T-helper 22 cell (primary cell): Measurements from ENCODE around the gene TSPAN8.
"Not testable (repeated sequence)": the region's sequence is repeated elsewhere in the genome, so short reads cannot be mapped to it uniquely, and the experiment has no call there.

Source experiments
- DNase-seq: peaks from one replicate; pipeline ENCODE4 v3.0.0-alpha.2; 2020; ENCODE audit warnings: low read depth

TSPAN8 gene

GRCh38 chr12:71157601-71158233 lies at the start of gene TSPAN8:
Gene TSPAN8, minus strand, starts transcription at chr12:71157999. Its CDS starts 321 bp downstream, at chr12:71157678.
- no peak for DNase-seq

DNA sequence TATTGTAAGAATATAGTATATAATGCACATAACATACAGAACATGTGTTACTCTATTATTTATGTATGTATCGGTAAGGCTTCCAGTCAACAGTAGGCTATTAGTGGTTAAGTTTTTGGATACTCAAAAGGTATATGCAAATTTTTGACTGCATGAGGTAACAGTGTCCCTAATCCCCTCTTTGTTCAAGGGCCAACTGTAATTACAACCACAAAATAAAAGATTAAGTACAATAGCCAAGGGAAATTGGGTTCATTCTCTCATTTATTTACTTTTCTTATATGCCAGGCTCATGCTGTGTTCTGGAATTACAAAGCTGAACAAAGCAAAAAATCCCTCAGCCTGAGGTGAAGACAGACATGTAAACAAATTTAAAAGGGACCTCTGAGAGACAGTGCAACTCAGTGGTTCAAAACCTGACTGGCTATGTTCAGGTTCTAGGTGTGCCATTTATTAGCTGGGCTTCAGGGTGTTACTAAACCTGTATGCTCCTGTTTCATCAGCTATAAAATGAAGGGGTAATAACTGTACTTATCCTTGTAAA lies 43.4 kb upstream of the TSPAN8 start:
- DNase-seq = no peak

GRCh38 chr12:71200706-71201105 lies 42.9 kb upstream of the TSPAN8 start:
- DNase-seq = no peak

- DNase-seq = no peak
Measured at GRCh38 chr12:71197460-71197859, 39.7 kb upstream of the TSPAN8 start.

- DNase-seq = no peak
Measured at GRCh38 chr12:71195338-71195896, 37.6 kb upstream of the TSPAN8 start.

DNA sequence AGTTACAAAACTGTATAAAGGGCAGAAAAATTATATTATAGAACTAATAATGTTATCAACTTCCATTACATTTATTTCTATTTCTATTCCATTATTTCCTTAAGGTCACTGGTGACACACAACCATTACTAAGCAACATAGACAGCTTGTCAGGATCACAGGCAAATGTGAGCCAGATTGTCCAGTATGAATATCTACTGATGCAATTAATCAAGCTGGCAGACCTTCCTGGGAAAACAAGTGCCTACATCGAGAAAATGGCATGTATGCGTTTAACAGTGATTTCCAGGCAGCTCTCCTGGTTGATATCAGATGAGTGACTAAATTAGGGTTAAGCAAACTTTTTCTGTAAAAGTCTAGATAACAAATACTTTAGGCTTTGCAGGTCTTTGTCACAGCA lies 36.9 kb upstream of the TSPAN8 start:
- no peak for DNase-seq

DNA sequence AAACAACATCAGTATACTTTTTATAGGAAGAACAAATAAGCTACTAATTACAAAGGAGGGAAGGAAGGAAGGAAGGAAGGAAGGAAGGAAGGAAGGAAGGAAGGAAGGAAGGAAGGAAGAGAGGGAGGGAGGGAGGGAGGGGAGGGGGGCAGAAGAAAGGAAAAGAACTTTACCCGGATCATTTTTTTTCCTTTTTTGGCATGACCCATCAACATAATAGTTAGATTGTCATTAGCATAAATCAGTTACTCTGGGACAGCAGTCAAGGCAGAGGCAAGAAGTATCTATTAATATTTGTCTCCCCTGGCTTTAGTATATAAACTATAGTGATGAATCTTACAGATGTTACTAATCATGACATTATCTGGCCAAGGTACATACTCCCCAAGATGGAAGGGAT lies 35.2 kb upstream of the TSPAN8 start:
- DNase-seq = no peak

- no peak for DNase-seq
Measured at GRCh38 chr12:71191509-71192196, 33.9 kb upstream of the TSPAN8 start.

DNA sequence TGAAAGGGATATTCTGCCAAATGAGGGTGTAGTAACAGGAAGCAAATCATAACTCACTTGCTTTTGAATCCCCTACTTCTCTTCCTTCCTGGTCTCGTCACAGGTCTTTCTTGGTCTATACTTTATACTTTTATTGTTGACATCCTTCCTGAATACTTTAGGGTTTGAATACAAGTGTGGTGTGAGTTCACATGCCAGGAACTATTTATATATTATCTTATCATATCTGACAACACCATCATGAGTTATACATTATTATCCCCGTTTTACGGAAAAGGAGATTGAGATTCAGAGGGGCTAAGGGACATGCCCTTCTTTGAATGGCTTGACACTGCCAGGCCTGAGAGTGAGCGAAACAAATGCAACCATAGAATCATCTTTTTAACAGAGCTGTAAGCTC lies 33.0 kb upstream of the TSPAN8 start:
- no peak for DNase-seq

GRCh38 chr12:71187379-71187778 lies 29.6 kb upstream of the TSPAN8 start:
- no peak for DNase-seq

- DNase-seq = no peak
Measured at GRCh38 chr12:71186571-71187288, 28.9 kb upstream of the TSPAN8 start.

DNA sequence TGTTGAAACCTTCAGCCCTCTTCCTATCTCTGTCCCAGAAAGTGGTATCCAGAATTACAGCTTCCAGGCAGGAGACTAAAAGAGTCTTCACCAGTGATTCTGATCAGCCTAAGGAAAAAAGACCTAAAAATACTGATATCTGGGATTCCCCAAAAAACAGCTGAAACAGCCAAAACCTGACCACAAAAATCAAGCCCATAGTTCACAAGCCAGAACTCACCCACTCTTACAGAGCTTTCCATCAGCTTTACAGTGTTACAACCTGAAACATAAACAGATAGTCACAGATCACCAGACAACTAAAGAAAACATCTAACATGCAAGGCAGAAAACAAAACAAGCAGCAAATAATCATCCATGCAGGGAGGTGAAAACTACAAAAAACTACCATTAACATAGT lies 26.0 kb upstream of the TSPAN8 start:
- DNase-seq = no peak

DNA sequence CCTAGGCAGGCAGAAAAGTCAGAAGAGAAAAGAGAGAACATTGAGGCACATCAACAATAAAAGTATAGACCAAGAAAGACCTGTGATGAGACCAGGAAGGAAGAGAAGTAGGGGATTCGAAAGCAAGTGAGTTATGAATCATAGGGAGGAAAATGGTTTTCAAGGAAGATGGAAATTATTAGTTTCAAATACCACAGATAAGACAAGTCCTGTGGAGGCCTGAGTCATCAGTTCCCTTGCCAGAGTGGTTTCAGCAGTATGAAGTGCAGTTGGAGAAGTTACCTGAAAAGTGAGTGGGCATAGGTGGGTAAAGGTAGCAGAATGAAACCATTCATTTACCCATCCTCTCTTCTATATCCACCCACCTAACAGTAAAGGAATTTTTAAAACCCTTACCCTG lies 25.2 kb upstream of the TSPAN8 start:
- DNase-seq = no peak

DNA sequence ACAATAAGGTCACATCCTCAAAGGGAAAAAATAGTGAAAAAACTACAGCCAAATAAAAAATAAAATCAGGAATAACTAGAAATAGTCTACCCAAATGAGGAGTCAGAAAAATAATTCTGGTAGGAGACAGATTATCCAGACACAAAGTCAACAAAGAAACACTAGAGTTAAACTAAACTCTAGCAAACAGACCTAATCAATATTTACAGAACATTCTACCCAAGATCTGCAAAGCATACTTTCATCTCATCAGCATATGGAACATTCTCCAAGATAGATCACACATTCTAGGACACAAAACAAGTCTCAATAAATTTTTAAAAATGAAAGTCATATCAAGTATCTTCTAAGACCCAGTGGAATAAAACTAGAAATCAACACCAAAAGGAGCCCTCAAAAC lies 20.4 kb upstream of the TSPAN8 start:
- DNase-seq = no peak

- no peak for DNase-seq
Measured at GRCh38 chr12:71174825-71175224, 17.0 kb upstream of the TSPAN8 start.

DNA sequence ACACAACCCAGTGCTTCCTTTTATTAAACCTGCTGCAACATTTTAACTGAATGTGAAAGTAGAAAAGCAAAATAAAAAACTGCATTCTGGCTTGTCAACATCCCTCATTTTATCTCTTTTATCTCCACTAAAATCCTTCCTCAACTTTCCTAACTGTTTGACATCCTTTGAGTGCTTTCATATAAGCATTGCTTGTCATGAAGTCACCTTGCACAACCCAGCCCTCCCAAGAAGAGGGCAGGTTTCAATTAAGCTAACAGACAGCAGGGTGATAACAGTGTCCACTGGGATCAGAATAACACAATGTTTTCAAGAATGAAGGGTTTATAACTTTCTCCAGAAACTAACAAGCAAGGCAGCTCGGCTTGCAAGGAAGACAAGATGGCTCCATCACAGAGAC lies 16.3 kb upstream of the TSPAN8 start:
- no peak for DNase-seq

- DNase-seq = no peak
Measured at GRCh38 chr12:71170456-71170855, 12.7 kb upstream of the TSPAN8 start.

- no peak for DNase-seq
Measured at GRCh38 chr12:71169286-71169685, 11.5 kb upstream of the TSPAN8 start.

- no peak for DNase-seq
Measured at GRCh38 chr12:71166862-71167496, 9.2 kb upstream of the TSPAN8 start.

GRCh38 chr12:71166280-71166679 lies 8.5 kb upstream of the TSPAN8 start:
- DNase-seq = no peak

DNA sequence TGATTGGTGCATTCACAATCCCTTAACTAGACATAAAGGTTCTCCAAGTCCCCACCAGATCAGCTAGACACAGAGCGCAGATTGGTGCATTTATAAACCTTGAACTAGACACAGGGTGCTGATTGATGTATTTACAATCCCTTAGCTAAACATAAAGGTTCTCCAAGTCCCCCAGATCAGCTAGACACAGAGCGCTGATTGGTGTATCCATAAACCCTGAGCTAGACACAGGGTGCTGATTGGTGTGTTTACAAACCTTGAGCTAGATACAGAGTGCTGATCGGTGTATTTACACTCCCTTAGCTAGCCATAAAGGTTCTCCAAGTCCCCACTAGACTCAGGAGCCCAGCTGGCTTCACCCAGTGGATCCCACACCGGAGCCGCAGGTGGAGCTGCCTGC lies 8.0 kb upstream of the TSPAN8 start:
- DNase-seq = not testable (repeated sequence)

GRCh38 chr12:71164568-71165197 lies 6.9 kb upstream of the TSPAN8 start:
- no peak for DNase-seq
